Ovary (tissue), 9 donors: ENCODE measurements around the gene RANBP17. TPM values are rescaled to one million over a fixed set of nuclear protein-coding genes. Genes with fewer than 3 reads are reported as not detected.
"Not testable (repeated sequence)": the region's sequence is repeated elsewhere in the genome, so short reads cannot be mapped to it uniquely, and the experiment has no call there.

Source experiments
- DNase-seq, 5 donors: peaks; one replicate each; pipeline ENCODE4 v3.0.0-alpha.2; 2019 to 2020
- H3K27ac ChIP-seq, 2 donors: fragments of 200-600 bp; one replicate each; pipeline versions ENCODE4 v1.5.1 to v1.8.0; 2019 to 2022
- H3K27me3 ChIP-seq: fragments of 200-600 bp; one replicate; pipeline ENCODE4 v1.8.0; 2022
- H3K36me3 ChIP-seq: fragments of 200-600 bp; sonication (generic); one replicate; pipeline ENCODE4 v1.5.1; 2019
- H3K4me1 ChIP-seq: one replicate; pipeline ENCODE4 v1.8.1; 2013; ENCODE audit warnings: mild to moderate bottlenecking, moderate library complexity; ENCODE audit not compliant: insufficient read depth
- H3K4me3 ChIP-seq: fragments of 200-600 bp; sonication (generic); one replicate; pipeline ENCODE4 v1.5.1; 2017
- H3K9me3 ChIP-seq, 2 donors: fragments of 200-600 bp in 1 of 2; sonication (generic) in 1 of 2; one replicate each; pipeline versions ENCODE4 v1.5.1 to v1.8.1; 2013 to 2019; ENCODE audit warnings: mild to moderate bottlenecking in 1 of 2, moderate library complexity in 1 of 2
- EP300 ChIP-seq: sonication (generic); formaldehyde crosslinking; IDR thresholded peaks from one replicate; pipeline ENCODE4 v1.6.1; 2017; ENCODE audit warnings: antibody characterized with exemption
- POLR2A ChIP-seq: fragments of 450-650 bp; IDR thresholded peaks from one replicate; pipeline ENCODE4 v1.6.1; 2017; ENCODE audit warnings: antibody characterized with exemption, mild to moderate bottlenecking, moderate library complexity
- whole genome bisulfite sequencing, 3 donors: extraction: QIAGEN DNeasy Blood & Tissue Kit in 1 of 3; methylation state at CpG; one replicate each; pipeline versions ENCODE4 v1.1.5 to v1.1.7; 2013 to 2017; 5-methylcytosine and 5-hydroxymethylcytosine counted together
- intact Hi-C, 4 donors: fragments of 100-400 bp; cut with DNase I; formaldehyde crosslinking; loops; one replicate each; pipeline versions ENCODE4 v1.11.0 to v1.15.1; 2022 to 2023
- polyA plus RNA-seq, 2 donors: library from polyadenylated mRNA; stranded (reverse); fragments of 200-250 nt in 1 of 2; fragments of 350-450 nt in 1 of 2; fragmentation: Illumina TruSeq in 1 of 2; extraction: RNeasy Lipid Tissue Mini Kit (QIAGEN cat#74804) in 1 of 2; gene quantifications; one replicate each; pipeline ENCODE4 v1.2.3, GENCODE V29; 2013 to 2014
- total RNA-seq, 7 donors: library from RNA; depleted of rRNA in 2 of 7; stranded (reverse); fragments of >200 nt in 2 of 7; fragmentation: NEBNext Ultra II Directional in 3 of 7; extraction: Animal tissue kit (Norgen Biotek cat#: 25700) in 3 of 7; gene quantifications; one replicate each; pipeline versions ENCODE4 v1.1.0 to v1.2.4, GENCODE V29; 2016 to 2023
- TF ChIP-seq, protein P1 (sequence below), 3 donors: fragments of 450-650 bp in 2 of 3; fragments of 200-600 bp in 1 of 3; IDR thresholded peaks; one replicate each; pipeline versions ENCODE4 v1.5.1 to v1.8.0; 2016 to 2022; ENCODE audit warnings: antibody characterized with exemption in 3 of 3, mild to moderate bottlenecking in 1 of 3
- donor health status: DM: no; HTN: no; CAD: no; lungs with moderate emphysema.
- donor health status: DM: no; HTN: no; CAD: no.
- donor health status: Bipolar disorder and iron deficiency.
- donor health status: DM: yes; HTN: yes; CAD: no.
- donor health status: DM: no; HTN: no; CAD: no.
- donor health status: DM: yes; HTN: yes; CAD: no.

RANBP17 gene
- total and polyA plus RNA-seq, 9 donors, result 1.3 to 16.1 (median 8.5) TPM

DNA sequence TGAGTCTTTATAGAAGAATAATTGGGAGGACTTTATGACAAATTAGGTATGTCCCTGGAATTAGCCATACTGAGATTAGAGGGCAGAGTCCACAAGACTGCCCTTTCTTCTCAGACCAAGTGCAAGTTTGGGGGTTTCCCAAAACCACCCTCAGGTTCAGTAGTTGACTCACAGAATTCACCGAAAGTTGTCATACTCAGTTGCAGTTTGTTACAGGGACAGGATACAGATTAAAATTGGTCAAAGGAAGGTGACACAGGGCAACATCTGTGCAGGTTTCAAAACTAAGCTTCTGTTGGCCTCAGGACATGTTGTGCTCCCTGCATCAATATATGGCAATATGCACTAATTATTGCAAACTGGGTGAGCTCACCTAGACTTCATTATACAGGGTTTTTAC is 3.8 kb downstream of the RANBP17 start:
- WGBS, 3 donors, result 91 to 96% (median 93%) methylated on average over 1 of the region's 1 CpG
- Histone ChIP-seq H3K27ac (no peak overlapping the region), H3K4me3 (no peak overlapping the region), H3K27me3 (no peaks in the 10 kb centered on the region), H3K4me1 (peaks cover 2% of the 10 kb centered on the region), H3K9me3 (no peaks in the 10 kb centered on the region), H3K36me3 (no peaks in the 10 kb centered on the region)
- TF ChIP-seq EP300 (no peak), POLR2A (no peak)
- TF ChIP-seq, protein P1, sequence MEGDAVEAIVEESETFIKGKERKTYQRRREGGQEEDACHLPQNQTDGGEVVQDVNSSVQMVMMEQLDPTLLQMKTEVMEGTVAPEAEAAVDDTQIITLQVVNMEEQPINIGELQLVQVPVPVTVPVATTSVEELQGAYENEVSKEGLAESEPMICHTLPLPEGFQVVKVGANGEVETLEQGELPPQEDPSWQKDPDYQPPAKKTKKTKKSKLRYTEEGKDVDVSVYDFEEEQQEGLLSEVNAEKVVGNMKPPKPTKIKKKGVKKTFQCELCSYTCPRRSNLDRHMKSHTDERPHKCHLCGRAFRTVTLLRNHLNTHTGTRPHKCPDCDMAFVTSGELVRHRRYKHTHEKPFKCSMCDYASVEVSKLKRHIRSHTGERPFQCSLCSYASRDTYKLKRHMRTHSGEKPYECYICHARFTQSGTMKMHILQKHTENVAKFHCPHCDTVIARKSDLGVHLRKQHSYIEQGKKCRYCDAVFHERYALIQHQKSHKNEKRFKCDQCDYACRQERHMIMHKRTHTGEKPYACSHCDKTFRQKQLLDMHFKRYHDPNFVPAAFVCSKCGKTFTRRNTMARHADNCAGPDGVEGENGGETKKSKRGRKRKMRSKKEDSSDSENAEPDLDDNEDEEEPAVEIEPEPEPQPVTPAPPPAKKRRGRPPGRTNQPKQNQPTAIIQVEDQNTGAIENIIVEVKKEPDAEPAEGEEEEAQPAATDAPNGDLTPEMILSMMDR (IDR thresholded peaks at IDR 0.05), result no peak
- DNase-seq, result no peak
- intact Hi-C loops, result no loop called here

DNA sequence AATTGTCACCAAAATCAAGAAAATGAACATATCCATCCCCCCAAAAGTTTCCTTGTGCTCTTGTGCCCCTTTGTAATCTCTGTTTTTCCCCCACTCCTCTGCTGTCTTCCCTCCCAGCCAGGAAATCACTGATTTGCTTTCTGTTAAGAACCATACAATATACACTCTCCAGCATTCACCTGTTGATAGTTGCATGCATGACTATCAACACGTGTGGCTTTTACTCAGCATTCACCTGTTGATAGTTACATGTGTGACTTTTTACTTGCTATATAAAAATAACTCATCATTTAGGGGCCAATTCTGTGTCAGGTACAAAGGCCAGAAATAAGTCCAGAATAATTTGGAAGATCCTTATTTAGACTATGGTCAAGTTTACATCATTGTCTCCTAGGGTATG is 6.0 kb downstream of the RANBP17 start:
- WGBS, 3 donors, result 55 to 63% (median 60%) methylated on average over 1 of the region's 1 CpG
- no peak for DNase-seq
- H3K27me3 ChIP-seq, result no peaks in the 10 kb centered on the region
- peaks cover 2% of the 10 kb centered on the region for H3K4me1 ChIP-seq
- no peak overlapping the region for H3K27ac ChIP-seq
- TF ChIP-seq, protein P1 (IDR thresholded peaks at IDR 0.05), result no peak
- TF ChIP-seq POLR2A (no peak), EP300 (no peak)
- H3K9me3 ChIP-seq, result no peaks in the 10 kb centered on the region
- no peak overlapping the region for H3K4me3 ChIP-seq
- intact Hi-C loops, result no loop called here
- H3K36me3 ChIP-seq, result no peaks in the 10 kb centered on the region

DNA sequence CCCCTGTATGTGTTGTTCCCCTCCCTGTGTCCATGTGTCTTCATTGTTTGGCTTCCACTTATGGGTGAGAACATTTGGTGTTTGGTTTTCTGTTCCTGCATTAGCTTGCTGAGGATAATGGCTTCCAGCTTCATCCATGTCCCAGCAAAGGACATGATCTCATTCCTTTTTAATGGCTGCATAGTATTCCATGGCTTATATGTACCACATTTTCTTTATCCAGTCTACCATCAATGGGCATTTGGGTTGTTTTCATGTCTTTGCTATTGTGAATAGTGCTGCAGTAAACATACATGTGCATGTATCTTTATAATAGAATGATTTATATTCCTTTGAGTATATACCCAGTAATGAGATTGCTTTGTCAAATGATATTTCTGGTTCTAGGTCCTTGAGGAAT is 8.6 kb downstream of the RANBP17 start:
- H3K9me3 ChIP-seq, DNase-seq, H3K4me3 ChIP-seq, intact Hi-C loops, H3K27ac ChIP-seq, H3K4me1 ChIP-seq, H3K36me3 ChIP-seq, H3K27me3 ChIP-seq: not testable (repeated sequence)

DNA sequence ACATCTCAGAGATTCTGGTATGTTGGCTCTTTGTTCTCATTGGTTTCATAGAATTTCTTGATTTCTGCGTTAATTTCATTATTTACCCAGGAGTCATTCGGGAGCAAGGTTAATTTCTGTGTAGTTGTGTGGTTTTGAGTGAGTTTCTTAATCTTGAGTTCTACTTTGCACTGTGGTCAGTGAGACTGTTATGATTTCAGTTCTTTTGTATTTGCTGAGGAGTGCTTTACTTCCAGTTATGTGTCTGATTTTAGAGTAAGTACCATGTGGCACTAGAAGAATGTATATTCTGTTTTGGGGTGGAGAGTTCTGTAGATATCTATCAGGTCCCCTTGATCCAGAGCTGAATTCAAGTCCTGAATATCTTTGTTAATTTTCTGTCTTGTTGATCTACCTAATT is 12.2 kb downstream of the RANBP17 start:
- TF ChIP-seq, protein P1 (IDR thresholded peaks at IDR 0.05), result no peak
- TF ChIP-seq EP300, result no peak
- no peak for TF ChIP-seq POLR2A
- no peak for DNase-seq
- Histone ChIP-seq H3K27me3 (no peaks in the 10 kb centered on the region), H3K4me1 (no peaks in the 10 kb centered on the region), H3K27ac (no peak overlapping the region), H3K9me3 (no peaks in the 10 kb centered on the region), H3K36me3 (no peaks in the 10 kb centered on the region), H3K4me3 (no peak overlapping the region)
- intact Hi-C loops, result no loop called here
- 92 to 96% (median 92%) methylated on average over 2 of the region's 2 CpGs for WGBS, 3 donors

DNA sequence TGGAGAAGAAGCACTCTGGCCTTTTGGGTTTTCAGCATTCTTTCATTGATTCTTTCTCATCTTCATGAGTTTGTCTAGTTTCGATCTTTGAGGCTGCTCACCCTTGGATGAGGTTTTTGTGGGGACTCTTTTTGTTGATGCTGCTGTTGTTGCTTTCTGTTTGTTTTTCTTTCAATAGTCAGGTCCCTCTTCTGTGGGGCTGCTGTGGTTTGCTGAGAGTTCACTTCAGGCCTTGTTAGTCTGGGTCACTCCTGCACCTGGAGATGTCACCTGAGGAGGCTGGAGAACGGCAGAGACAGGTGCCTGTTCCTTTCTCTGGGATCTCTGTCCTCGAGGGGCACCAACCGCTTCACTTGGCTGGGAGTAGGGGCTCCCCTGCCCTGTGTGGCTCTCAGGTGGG is 14.0 kb downstream of the RANBP17 start:
- 92 to 98% (median 94%) methylated on average over 4 of the region's 4 CpGs for WGBS, 3 donors
- Histone ChIP-seq H3K27me3 (no peaks in the 10 kb centered on the region), H3K9me3 (no peaks in the 10 kb centered on the region), H3K4me3 (no peak overlapping the region), H3K27ac (no peak overlapping the region), H3K36me3 (no peaks in the 10 kb centered on the region), H3K4me1 (no peaks in the 10 kb centered on the region)
- no peak for DNase-seq
- TF ChIP-seq, protein P1 (IDR thresholded peaks at IDR 0.05), result no peak
- no peak for TF ChIP-seq POLR2A
- no peak for TF ChIP-seq EP300
- intact Hi-C loops, result no loop called here
